Hair follicular keratinocyte (primary cell): ENCODE data around the gene RPS4Y1. TPM values are rescaled to one million over a fixed set of nuclear protein-coding genes. Genes with fewer than 3 reads are reported as not detected.

Experiments used
- total RNA-seq: library from RNA; depleted of rRNA; stranded (reverse); fragments of >200 nt; gene quantifications from 2 replicates; pipeline ENCODE4 v1.2.3, GENCODE V29; 2015

RPS4Y1 gene
- total RNA-seq: 373 and 401 TPM in 2 replicates

GRCh38 chrY:2841471-2841893 is at the start of gene RPS4Y1:
Gene RPS4Y1, plus strand, starts transcription at chrY:2841602. Its CDS starts 23 bp downstream, at chrY:2841625.

Other genes with a start within 250 kb of the RPS4Y1 start
- gene SRY, start 53.9 kb upstream of the RPS4Y1 start, total RNA-seq: not detected in 2 replicates
- gene ZFY, start 93.8 kb downstream of the RPS4Y1 start, total RNA-seq: 3.5 and 6.7 TPM in 2 replicates